Duodenal mucosa (tissue), 2 donors: ENCODE results near the gene RTN4IP1.

ENCODE experiments used
- H3K27ac ChIP-seq: one replicate; pipeline ENCODE4 v1.7.0; 2013; ENCODE audit warnings: low read depth, low read length
- H3K27me3 ChIP-seq, 2 donors: one replicate each; pipeline ENCODE4 v1.7.0; 2013; ENCODE audit warnings: low read length in 2 of 2, control low read depth in 1 of 2; ENCODE audit not compliant: insufficient read depth in 2 of 2, control insufficient read depth in 1 of 2
- H3K36me3 ChIP-seq, 2 donors: one replicate each; pipeline ENCODE4 v1.7.0; 2013; ENCODE audit warnings: low read length in 2 of 2, control low read depth in 1 of 2; ENCODE audit not compliant: insufficient read depth in 2 of 2, control insufficient read depth in 1 of 2
- H3K4me1 ChIP-seq, 2 donors: one replicate each; pipeline ENCODE4 v1.7.0; 2013; ENCODE audit warnings: low read length in 2 of 2, control low read depth in 1 of 2; ENCODE audit not compliant: insufficient read depth in 2 of 2, control insufficient read depth in 1 of 2
- H3K4me3 ChIP-seq, 2 donors: one replicate each; pipeline ENCODE4 v1.7.0; 2013; ENCODE audit warnings: low read length in 2 of 2, low read depth in 1 of 2
- H3K9ac ChIP-seq, 2 donors: one replicate each; pipeline ENCODE4 v1.7.0; 2013; ENCODE audit warnings: low read length in 2 of 2, low read depth in 1 of 2
- H3K9me3 ChIP-seq, 2 donors: one replicate each; pipeline ENCODE4 v1.7.0; 2013; ENCODE audit warnings: low read length in 2 of 2, control low read depth in 1 of 2; ENCODE audit not compliant: control insufficient read depth in 1 of 2

The RTN4IP1 gene

GRCh38 chr6:106629103-106629858 lies at the start of gene RTN4IP1, which contains the start of gene QRSL1:
Gene RTN4IP1 (minus strand): TSS chr6:106629498. CDS start chr6:106629021, 477 bp downstream.
Gene QRSL1 (plus strand): TSS chr6:106629578. CDS start chr6:106629682, 104 bp downstream.
- peak within 1 kb of the TSS; percentile 92 to 97 for H3K4me3 ChIP-seq
- H3K36me3 ChIP-seq: no peaks in the 10 kb centered on the region
- peak within 1 kb of the TSS; percentile 79 to 90 for H3K9ac ChIP-seq
- peak within 1 kb of the TSS; percentile 60 for H3K27ac ChIP-seq
- H3K27me3 ChIP-seq: no peaks in the 10 kb centered on the region
- H3K4me1 ChIP-seq: peaks cover 8 to 18% of the 10 kb centered on the region in 2 donors
- no peaks in the 10 kb centered on the region for H3K9me3 ChIP-seq

- H3K36me3 ChIP-seq: no peaks in the 10 kb centered on the region
- no peaks in the 10 kb centered on the region for H3K9me3 ChIP-seq
- H3K27me3 ChIP-seq: no peaks in the 10 kb centered on the region
- no peak overlapping the region for H3K27ac ChIP-seq
- H3K4me1 ChIP-seq: no peaks in the 10 kb centered on the region
- no peak overlapping the region for H3K9ac ChIP-seq
- no peak overlapping the region for H3K4me3 ChIP-seq
Measured at GRCh38 chr6:106677282-106677681, 48.0 kb upstream of the RTN4IP1 start.

- Histone ChIP-seq H3K9ac (no peak overlapping the region), H3K36me3 (no peaks in the 10 kb centered on the region), H3K27me3 (no peaks in the 10 kb centered on the region), H3K4me3 (no peak overlapping the region), H3K27ac (no peak overlapping the region), H3K9me3 (no peaks in the 10 kb centered on the region), H3K4me1 (no peaks in the 10 kb centered on the region)
Measured at GRCh38 chr6:106674541-106675229, 45.4 kb upstream of the RTN4IP1 start.

GRCh38 chr6:106671651-106672050 lies 42.4 kb upstream of the RTN4IP1 start:
- H3K27ac ChIP-seq: no peak overlapping the region
- H3K9ac ChIP-seq: no peak overlapping the region
- no peaks in the 10 kb centered on the region for H3K36me3 ChIP-seq
- no peak overlapping the region for H3K4me3 ChIP-seq
- H3K4me1 ChIP-seq: no peaks in the 10 kb centered on the region
- H3K27me3 ChIP-seq: no peaks in the 10 kb centered on the region
- no peaks in the 10 kb centered on the region for H3K9me3 ChIP-seq

GRCh38 chr6:106670236-106670635 lies 40.9 kb upstream of the RTN4IP1 start:
- Histone ChIP-seq H3K36me3 (peaks cover 6 to 8% of the 10 kb centered on the region in 2 donors), H3K9ac (no peak overlapping the region)

GRCh38 chr6:106667022-106667402 lies 37.7 kb upstream of the RTN4IP1 start:
- H3K9ac ChIP-seq: no peak overlapping the region
- H3K27ac ChIP-seq: no peak overlapping the region
- H3K27me3 ChIP-seq: no peaks in the 10 kb centered on the region
- no peaks in the 10 kb centered on the region for H3K4me1 ChIP-seq
- H3K36me3 ChIP-seq: peaks cover 9 to 15% of the 10 kb centered on the region in 2 donors
- no peaks in the 10 kb centered on the region for H3K9me3 ChIP-seq
- H3K4me3 ChIP-seq: no peak overlapping the region

More at GRCh38 chr6:106670236-106670635, 40.9 kb upstream of the RTN4IP1 start:
- H3K27me3 ChIP-seq: no peaks in the 10 kb centered on the region
- H3K4me3 ChIP-seq: no peak overlapping the region
- no peaks in the 10 kb centered on the region for H3K4me1 ChIP-seq
- no peak overlapping the region for H3K27ac ChIP-seq
- H3K9me3 ChIP-seq: no peaks in the 10 kb centered on the region

GRCh38 chr6:106666282-106667021 lies 37.2 kb upstream of the RTN4IP1 start:
- Histone ChIP-seq H3K27ac (no peak overlapping the region), H3K9ac (no peak overlapping the region), H3K27me3 (no peaks in the 10 kb centered on the region), H3K4me3 (no peak overlapping the region), H3K36me3 (peaks cover 9 to 15% of the 10 kb centered on the region in 2 donors), H3K9me3 (no peaks in the 10 kb centered on the region), H3K4me1 (no peaks in the 10 kb centered on the region)

- Histone ChIP-seq H3K27me3 (no peaks in the 10 kb centered on the region), H3K4me1 (no peaks in the 10 kb centered on the region), H3K27ac (no peak overlapping the region), H3K36me3 (peaks cover 20 to 25% of the 10 kb centered on the region in 2 donors), H3K9me3 (peaks cover under 1 to 9% of the 10 kb centered on the region in 2 donors), H3K4me3 (no peak overlapping the region), H3K9ac (no peak overlapping the region)
Measured at GRCh38 chr6:106662458-106662857, 33.2 kb upstream of the RTN4IP1 start.

GRCh38 chr6:106659859-106660258 lies 30.6 kb upstream of the RTN4IP1 start:
- Histone ChIP-seq H3K36me3 (peaks cover 26 to 28% of the 10 kb centered on the region in 2 donors), H3K27me3 (no peaks in the 10 kb centered on the region), H3K27ac (no peak overlapping the region), H3K9ac (no peak overlapping the region), H3K4me3 (no peak overlapping the region), H3K4me1 (no peaks in the 10 kb centered on the region), H3K9me3 (peaks cover 2 to 9% of the 10 kb centered on the region in 2 donors)

GRCh38 chr6:106658469-106658868 lies 29.2 kb upstream of the RTN4IP1 start:
- H3K36me3 ChIP-seq: peaks cover 30 to 31% of the 10 kb centered on the region in 2 donors
- no peak overlapping the region for H3K9ac ChIP-seq
- H3K9me3 ChIP-seq: peaks cover 2 to 9% of the 10 kb centered on the region in 2 donors
- no peaks in the 10 kb centered on the region for H3K27me3 ChIP-seq
- H3K4me1 ChIP-seq: no peaks in the 10 kb centered on the region
- H3K4me3 ChIP-seq: no peak overlapping the region
- no peak overlapping the region for H3K27ac ChIP-seq
